ENCODE measurements around the gene CDC6.

GRCh38 chr17:40291281-40291664 is 3.6 kb downstream of the CDC6 start:
- no peak for TF ChIP-seq POLR2A (IDR thresholded peaks at IDR 0.05)
- no peak for TF ChIP-seq CTCF (IDR thresholded peaks at IDR 0.05 in 4 of 5, conservative IDR thresholded peaks at IDR 0.05 in 1 of 5)

Measured in gastrocnemius medialis (tissue), 4 donors.